GM19239 (cell line): ENCODE results near the gene BET1.

ENCODE experiments used
- DNase-seq: peaks from one replicate; pipeline ENCODE4 v3.0.0; 2011; ENCODE audit warnings: low spot score; ENCODE audit not compliant: insufficient read length
- FAIRE-seq: peaks from 2 replicates; lab custom pipeline; 2011; peaks lifted over from hg19 to GRCh38; lab: Jason Lieb, UNC

The BET1 gene

GRCh38 chr7:94016786-94017185 is 12.6 kb upstream of the BET1 start:
- no peak for DNase-seq
- no peak for FAIRE-seq

GRCh38 chr7:94015538-94015937 is 11.4 kb upstream of the BET1 start:
- FAIRE-seq = no peak

DNA sequence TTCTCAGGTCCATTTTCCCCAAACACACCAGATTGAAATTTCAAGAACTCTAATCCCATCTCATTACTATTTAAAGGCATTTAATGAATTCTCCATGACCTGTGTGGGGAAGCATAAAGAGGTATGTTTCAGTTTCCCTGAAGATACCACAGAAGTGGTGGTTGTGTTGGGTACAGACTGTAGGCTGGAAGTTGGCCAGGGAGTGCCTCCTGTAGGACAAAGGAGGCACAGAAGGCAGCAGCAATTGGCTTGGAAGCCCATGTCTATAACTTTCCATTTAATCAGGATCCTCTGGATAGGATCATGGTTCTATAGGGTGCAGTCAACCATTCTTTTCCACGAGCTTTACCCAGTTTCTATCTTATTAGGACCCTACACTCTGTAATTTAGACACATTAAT is 8.6 kb upstream of the BET1 start:
- no peak for FAIRE-seq
- no peak for DNase-seq

More at GRCh38 chr7:94015538-94015937, 11.4 kb upstream of the BET1 start:
- no peak for DNase-seq

- no peak for FAIRE-seq
- no peak for DNase-seq
These were observed 7.7 kb upstream of the BET1 start for GRCh38 chr7:94011714-94012353.

DNA sequence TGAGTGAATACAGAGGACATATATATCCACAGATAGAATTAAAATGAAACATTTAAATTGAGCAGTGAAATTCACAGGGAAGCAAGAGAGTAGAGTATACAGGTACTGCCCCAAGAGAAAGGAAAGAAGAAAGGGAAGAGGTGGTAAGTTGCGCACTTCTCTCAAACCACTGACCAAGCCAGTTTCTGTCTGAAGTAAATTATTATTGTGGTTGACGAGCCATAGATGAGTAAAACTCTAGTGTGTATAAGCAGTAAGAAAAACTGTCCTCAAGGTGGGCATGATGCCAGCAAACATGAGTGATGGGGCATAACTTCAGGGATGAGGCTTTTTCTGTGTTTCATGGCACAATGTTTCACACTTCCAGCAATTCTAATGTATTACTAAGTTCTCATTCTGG is 4.4 kb upstream of the BET1 start:
- no peak for DNase-seq
- FAIRE-seq = peak; percentile 47

GRCh38 chr7:94005753-94006152 is 1.6 kb upstream of the BET1 start:
- DNase-seq = no peak
- no peak for FAIRE-seq

DNA sequence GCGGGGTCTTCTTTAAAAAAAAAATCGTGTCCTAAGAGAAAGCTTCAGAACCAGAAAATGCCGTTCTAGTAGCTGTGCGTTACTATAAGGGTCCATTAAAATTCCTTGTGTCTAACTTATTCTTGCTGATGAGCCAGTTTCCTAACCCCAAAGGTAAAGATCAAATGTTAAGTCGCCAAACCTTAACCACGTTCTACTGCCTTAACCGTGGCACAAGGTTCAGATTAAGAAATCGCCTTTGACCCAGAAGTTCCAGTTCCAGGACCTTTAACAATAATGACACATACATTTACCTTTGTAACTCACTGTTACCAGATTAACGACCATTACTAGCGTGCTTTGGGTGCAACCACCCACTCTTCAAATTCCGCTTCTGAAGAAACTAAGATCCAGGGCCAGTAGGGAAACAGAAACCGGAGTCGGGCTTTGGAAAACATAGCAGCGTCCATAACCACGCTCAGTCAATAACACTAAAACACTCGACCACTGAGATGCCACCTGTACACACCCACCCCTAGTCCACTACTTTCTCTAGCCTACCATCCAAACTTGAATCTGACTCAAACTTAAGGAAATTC is 620 bp downstream of the BET1 start:
- FAIRE-seq (no peak), DNase-seq (peak; percentile 6)

GRCh38 chr7:94001396-94001795 is 2.8 kb downstream of the BET1 start:
- no peak for DNase-seq
- FAIRE-seq = no peak

- FAIRE-seq = no peak
- no peak for DNase-seq
These were observed 6.3 kb downstream of the BET1 start for GRCh38 chr7:93997868-93998267.

GRCh38 chr7:93992421-93993110 is 11.6 kb downstream of the BET1 start:
- FAIRE-seq (no peak), DNase-seq (no peak)

- FAIRE-seq = no peak
- DNase-seq = no peak
These were observed 16.9 kb downstream of the BET1 start for GRCh38 chr7:93987297-93987696.

- FAIRE-seq (no peak), DNase-seq (no peak)
These were observed 19.1 kb downstream of the BET1 start for GRCh38 chr7:93985101-93985500.

GRCh38 chr7:93984024-93984423 is 20.1 kb downstream of the BET1 start:
- no peak for DNase-seq
- no peak for FAIRE-seq

- DNase-seq = no peak
- no peak for FAIRE-seq
These were observed 22.7 kb downstream of the BET1 start for GRCh38 chr7:93981480-93981874.

DNA sequence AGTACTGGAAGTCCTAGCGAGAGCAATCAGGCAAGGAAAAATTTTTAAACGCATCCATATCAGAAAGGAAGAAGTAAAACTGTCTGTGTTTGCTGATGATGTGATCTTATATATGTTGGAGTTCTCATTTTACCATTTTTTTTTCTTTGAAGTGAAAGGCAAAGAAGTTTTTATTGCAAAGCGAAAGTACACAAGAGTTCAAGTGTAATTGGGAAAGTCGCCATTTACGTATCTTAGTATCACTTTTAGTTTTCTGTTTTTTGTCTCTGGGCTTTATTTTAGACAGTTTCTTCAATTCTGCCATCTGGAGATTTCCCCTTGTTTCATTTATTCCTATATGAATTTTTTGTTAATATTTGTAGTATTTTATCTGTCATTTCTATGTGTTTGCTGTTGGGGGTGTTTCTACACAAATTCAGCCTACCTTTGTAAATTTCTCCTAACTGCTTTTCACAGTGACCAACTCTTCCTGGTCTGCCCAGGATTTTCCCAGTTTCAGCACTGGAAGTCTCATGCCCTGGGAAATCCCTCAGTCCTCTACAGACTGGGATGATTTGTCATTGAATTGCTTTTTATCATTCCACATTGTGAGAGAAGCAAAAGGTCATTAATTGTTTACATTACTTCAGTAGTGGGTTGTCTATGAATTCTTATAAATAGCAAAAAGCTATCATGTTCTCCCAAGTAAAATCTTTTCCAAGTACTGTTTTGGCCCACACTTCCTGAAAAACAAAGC is 23.2 kb downstream of the BET1 start:
- FAIRE-seq = peak; percentile 61
- no peak for DNase-seq

DNA sequence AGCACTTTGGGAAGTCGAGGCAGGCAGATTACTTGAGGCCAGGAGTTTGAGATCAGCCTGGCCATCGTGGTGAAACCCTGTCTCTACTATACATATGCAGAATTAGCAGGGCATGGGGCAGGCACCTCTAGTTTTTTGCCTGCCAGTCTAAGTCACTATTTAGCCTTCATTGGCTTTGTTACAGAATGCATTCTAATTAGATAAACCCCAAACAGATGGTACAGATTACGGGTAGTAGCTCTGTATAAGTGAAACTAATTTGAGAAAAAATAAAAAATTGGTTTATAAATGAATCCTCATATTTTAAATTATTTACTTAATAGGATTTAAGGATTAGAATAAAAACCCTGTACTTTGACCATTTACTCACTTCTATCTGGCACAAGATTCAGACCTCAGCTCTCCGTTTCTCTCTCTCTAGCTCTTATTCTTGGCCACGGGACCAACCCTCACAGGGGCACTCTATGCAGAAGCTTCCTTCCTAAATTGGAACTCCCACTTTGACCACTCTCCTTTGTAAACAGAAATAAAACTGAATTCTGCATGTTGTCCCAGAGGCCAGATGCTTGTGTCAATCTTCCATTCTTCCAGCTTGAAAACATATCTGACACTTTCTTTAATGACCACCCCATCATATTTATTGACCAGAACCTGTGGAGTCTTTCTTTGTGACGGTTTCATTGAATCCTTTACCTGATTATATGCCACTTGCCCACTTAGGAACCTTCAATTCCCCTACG is 26.8 kb downstream of the BET1 start:
- FAIRE-seq (no peak), DNase-seq (no peak)

DNA sequence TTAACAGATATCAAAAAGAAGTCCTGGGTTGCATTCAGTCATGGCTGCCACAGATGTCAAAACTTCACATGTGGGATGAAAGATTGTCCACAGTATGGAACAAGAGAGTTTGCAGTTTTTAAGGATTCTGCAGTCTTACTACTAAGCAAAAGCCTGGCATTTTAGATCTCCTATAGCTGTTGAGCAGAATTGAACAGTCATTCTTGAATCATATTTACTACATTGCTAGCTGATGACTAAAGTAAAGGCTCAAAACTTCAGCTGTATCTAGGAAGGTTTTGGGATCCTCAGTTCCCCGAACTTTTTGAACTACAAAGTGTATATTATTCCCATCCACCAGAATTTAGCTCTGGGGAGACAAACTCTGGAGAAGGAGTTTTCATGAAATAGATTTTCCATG is 31.0 kb downstream of the BET1 start:
- DNase-seq = no peak
- no peak for FAIRE-seq

DNA sequence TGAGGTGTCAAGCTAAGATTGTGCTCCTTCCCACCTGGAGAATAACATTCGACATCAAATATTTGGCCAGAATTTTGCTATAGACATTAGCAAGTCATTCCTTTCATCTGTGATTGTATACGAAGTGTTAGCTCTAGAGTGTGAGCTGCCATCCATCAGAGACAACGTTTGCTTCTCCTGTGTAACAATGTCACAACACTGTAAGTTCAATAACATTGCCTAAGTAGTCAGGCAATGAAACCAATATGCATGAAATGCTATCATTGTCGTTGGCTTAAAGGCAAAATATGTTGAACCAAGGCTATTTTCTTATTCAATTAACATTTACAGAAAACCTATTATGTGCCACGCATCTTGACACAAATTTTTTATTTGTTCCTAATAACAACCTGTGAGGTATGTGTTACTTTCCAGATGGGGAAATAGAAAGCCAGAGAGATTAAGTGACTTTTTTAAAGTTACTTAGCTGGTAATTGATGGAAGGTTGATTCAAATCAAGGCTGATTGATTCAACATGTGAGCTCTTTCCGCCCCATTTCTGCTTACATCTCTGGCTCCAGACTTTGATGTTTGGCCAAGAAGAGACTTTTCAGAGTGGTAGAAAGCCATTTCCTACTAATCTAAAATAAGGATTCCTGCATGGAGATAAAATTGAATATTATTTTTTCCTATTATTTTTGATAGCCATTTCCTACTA is 32.0 kb downstream of the BET1 start:
- DNase-seq (no peak), FAIRE-seq (peak; percentile 40)

GRCh38 chr7:93968911-93969620 is 35.1 kb downstream of the BET1 start:
- FAIRE-seq (no peak), DNase-seq (no peak)
